GM18505 (cell line): ENCODE data around the gene RAPGEF5.

Experiments used
- ATAC-seq: cut with Tn5 transposase; IDR thresholded peaks from one replicate; pipeline ENCODE4 v1.9.1; 2021; ENCODE audit not compliant: unreplicated experiment
- POLR2A ChIP-seq: IDR thresholded peaks from 4 replicates; pipeline ENCODE4 v1.6.1; 2011; ENCODE audit warnings: borderline replicate concordance; ENCODE audit not compliant: insufficient read depth, insufficient read length; ENCODE audit errors: extremely low read depth

Gene RAPGEF5

DNA sequence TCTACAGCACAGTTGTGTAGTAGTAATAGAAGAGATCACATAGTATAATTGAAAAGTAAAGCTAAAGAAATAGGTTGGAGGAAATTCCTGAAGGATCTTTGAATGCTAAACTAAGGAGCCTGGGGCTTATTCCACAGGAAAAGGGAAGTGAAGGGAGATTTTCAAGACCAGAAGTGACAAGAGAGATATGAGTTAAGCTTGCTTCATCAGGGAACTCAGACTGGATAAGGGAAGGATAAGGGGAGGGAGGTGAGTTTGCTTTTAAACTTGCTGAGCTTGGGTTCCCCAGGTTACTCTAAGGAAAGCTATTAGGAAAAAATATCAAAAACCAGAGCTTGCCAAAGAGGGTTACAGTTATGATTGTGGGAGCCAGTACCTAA is 182.4 kb downstream of the RAPGEF5 start:
- no peak for ATAC-seq
- TF ChIP-seq POLR2A: no peak

DNA sequence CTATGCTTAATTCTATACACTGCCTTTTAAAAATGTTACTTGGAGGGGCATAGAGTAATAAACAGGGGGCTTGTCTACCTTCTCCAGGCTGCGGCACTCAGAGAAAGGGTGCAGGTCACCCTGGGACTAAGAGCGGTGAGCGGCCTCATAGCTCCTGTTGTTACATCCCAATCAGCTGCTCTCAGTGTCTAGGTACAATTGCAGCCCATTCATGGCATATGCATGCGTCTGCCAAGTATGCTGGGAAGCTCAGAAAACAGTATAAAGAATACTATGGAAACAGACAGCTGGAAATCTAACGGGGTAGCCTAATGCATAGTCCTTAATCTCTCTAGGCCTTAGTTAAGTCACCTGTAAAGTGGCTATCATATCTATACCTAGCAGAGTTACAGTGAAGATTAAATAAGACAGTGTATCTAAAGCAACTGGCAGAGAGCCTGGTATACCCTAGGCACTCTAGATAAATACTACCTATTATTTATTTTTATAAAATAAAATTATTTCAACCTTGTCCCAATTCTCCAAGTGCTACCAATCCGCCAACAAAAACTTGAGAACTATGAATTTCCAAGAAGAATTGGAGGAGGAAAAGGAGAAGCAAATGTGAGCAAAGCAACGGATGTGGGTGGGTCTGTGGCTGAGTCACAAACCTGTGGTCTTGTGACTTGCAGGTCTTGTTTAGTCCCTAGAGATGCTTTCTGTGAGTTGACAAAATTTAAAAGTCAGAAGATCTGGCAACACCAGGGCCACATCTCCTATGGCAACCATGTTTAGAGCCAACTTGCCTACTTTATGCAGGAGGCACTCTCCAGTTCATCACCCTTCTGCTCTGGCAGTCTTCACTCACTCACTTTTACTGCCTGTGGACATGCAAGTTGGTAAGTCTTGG is 183.0 kb downstream of the RAPGEF5 start:
- TF ChIP-seq POLR2A: no peak
- ATAC-seq: peak; percentile 92

DNA sequence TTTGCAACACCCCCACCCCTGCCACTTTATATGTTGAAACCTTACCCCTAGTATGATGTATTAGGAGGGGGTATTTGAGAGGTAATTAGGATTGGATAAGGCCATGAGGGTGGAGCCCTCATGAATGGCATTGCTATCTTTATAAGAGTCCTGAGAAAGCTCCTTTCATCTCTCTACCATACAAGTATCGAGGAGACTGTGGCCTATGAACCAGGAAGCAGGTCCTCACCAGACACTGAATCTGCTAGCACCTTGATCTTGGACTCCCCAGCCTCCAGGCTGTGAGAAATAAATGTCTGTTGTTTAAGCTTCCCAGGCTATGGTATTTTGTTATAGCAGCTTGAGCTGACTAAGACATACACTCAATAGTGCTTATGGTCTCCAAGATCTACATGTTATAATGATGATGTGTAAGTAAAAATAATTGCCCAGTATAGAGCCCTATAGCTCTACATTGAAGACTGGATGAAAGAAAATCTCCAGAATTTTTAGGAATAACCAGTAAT is 188.8 kb downstream of the RAPGEF5 start:
- TF ChIP-seq POLR2A: no peak
- no peak for ATAC-seq

GRCh38 chr7:22167482-22167881 is 189.5 kb downstream of the RAPGEF5 start:
- ATAC-seq: no peak
- no peak for TF ChIP-seq POLR2A

- ATAC-seq: no peak
- no peak for TF ChIP-seq POLR2A
These were observed 190.0 kb downstream of the RAPGEF5 start for GRCh38 chr7:22166928-22167327.

DNA sequence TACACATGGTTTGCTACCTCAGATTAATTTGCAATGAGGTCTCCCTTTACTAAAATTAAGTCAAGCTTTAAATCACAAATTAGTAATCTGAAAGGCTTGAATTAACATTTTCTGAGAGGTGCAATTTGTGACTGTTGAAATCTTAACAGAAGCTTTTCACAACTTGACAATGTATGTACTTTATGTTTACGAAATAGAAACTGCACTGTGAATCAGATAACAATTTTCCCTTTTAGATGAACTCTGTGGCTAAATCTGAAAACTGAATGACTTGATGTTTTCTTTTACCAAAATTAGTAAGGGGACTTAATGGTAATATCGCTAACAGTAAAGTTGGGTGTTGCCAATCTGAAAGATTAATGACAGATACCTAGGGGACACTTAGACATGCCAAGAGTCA is 197.6 kb downstream of the RAPGEF5 start:
- no peak for TF ChIP-seq POLR2A
- ATAC-seq: no peak

- no peak for ATAC-seq
- no peak for TF ChIP-seq POLR2A
These were observed 199.4 kb downstream of the RAPGEF5 start for GRCh38 chr7:22157552-22157951.

DNA sequence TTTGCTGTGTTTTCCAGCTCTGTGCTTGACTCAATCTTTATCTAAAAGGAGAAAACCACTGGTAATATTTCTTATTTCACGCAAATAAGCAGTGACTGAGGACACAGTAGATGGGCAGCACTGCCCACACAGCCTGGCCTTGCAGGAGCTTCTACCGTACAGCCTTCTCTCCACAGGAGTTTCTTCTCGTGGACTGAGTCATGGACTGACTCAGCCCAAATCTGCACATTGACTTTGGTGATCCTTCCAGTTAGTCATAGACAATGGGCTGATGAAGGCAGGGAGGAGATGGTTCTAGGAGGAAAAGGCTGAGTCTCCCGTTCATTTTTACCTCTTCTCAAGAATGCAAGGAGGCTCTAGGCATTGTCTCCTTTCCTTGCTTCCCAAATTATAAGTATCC is 200.7 kb downstream of the RAPGEF5 start:
- ATAC-seq: no peak
- no peak for TF ChIP-seq POLR2A

- ATAC-seq: no peak
- no peak for TF ChIP-seq POLR2A
These were observed 202.8 kb downstream of the RAPGEF5 start for GRCh38 chr7:22154143-22154529.

GRCh38 chr7:22153432-22154142 is 203.4 kb downstream of the RAPGEF5 start:
- no peak for TF ChIP-seq POLR2A
- ATAC-seq: no peak

DNA sequence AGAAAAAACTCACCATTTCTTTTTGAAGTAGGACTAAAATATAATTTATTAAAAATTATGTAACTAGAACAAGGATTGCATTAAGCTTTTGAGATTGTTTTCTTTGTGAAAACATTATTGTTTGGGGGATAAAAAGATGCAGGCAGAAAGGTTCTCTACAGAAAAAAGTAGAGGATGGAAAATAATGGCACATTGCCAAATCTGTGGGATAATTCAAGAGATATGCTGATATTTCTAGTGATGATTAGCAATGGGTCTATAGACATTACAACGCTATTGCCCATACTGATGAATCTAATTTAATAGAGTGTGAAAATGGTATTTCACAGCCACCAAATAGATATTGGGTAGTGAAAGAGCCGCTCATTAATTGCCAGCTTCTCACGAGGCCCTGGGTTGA is 204.3 kb downstream of the RAPGEF5 start:
- no peak for TF ChIP-seq POLR2A
- ATAC-seq: no peak

GRCh38 chr7:22151901-22152300 is 205.1 kb downstream of the RAPGEF5 start:
- no peak for TF ChIP-seq POLR2A
- no peak for ATAC-seq

DNA sequence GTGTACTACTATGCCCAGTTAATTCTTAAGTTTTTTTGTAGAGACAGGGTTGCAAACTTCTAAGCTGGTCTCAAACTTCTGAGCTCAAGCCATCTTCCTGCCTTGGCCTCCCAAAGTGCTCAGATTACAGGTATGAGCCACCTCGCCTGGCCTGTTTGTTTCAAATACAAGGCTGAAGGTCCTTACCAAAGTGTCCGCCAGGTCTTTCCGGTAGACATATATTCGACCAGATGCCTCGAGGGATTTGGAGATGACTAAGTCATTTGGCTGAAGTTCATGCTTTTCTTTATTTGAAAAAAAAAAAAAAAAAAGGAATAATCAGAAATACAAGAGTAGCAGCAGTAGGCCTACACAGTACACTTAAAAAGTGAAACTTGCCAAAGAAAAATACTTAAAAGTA is 206.7 kb downstream of the RAPGEF5 start:
- no peak for ATAC-seq
- TF ChIP-seq POLR2A: no peak

DNA sequence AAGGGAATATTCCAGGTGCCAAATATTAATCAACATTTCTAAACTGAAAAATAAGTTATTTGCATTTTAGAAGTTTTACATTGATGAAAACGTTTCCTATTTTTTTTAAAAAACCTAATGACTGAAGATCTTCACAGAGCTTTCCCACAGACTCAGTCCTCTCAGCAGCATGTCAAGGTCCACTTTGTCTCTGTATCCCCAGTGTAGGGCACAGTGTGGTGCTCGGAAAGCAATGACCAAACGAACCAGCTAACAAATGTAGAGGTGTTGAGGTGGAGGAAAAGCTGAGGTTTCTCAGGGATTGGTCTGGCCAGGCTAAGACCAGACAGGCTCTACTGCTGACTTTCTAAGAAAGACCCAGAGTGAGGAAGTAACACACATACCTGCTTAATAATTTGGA is 209.1 kb downstream of the RAPGEF5 start:
- ATAC-seq: no peak
- no peak for TF ChIP-seq POLR2A

DNA sequence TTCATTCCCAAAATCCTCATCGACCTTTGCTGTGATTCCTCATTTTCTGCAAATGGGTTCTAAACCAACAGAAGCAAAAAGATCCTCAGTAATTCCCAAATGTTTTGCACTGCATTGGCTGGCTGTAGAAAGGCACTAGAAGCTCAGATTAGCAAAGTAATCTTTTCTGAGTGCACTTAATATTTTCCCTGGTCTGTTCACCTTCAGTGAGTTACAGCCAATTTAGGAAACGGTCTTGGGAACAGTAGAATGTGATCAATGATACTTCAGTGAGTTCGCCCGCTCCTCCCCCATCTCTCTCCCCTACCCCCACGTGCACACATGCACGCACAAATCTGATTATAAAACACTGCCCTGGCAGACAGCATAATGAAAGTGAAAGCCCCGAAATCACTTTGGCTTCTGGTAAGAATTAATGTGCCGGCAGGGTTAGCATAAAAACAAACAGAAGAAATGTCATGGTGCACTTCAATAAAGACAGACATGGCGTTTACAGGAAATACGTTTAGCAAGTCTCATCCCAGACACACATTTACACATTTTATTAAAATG is 209.9 kb downstream of the RAPGEF5 start:
- ATAC-seq: peak; percentile 64
- TF ChIP-seq POLR2A: no peak

GRCh38 chr7:22144950-22145349 is 212.0 kb downstream of the RAPGEF5 start:
- no peak for ATAC-seq
- no peak for TF ChIP-seq POLR2A
